Activated naive CD4-positive, alpha-beta T cell treated with anti-CD3 and anti-CD28 coated beads, Interleukin-2, amount 10 ng/mL, durations not matched to agents 7 days and 5 days (primary cell): ENCODE data around the gene PRPH2.
A peak's percentile ranks its signal among the peaks of the same experiment; 100 is the strongest.
"Not testable (repeated sequence)": the region's sequence is repeated elsewhere in the genome, so short reads cannot be mapped to it uniquely, and the experiment has no call there.

Experiments used
- CTCF ChIA-PET: fragments of 350-600 bp; sonication (Branson Sonifier 250); formaldehyde crosslinking; loops from one replicate; lab custom pipeline; 2021; ENCODE audit warnings: antibody characterized with exemption; lab: Charles Lee
- DNase-seq: peaks from one replicate; pipeline ENCODE4 v3.0.0-alpha.2; 2020
- H3K27ac Mint-ChIP-seq: one replicate; pipeline ENCODE4 v1.8.0; 2021; ENCODE audit warnings: mild to moderate bottlenecking, moderate library complexity, mixed read lengths
- H3K27me3 Mint-ChIP-seq: one replicate; pipeline ENCODE4 v1.8.0; 2021; ENCODE audit warnings: mild to moderate bottlenecking, mixed read lengths
- H3K36me3 Mint-ChIP-seq: one replicate; pipeline ENCODE4 v1.8.0; 2021; ENCODE audit warnings: mixed read lengths
- H3K4me1 Mint-ChIP-seq: one replicate; pipeline ENCODE4 v1.8.0; 2021; ENCODE audit warnings: mixed read lengths
- H3K4me3 Mint-ChIP-seq: one replicate; pipeline ENCODE4 v1.8.0; 2021; ENCODE audit warnings: mild to moderate bottlenecking, moderate library complexity, mixed read lengths
- H3K9me3 Mint-ChIP-seq: one replicate; pipeline ENCODE4 v1.8.0; 2021; ENCODE audit warnings: mixed read lengths

PRPH2 gene

DNA sequence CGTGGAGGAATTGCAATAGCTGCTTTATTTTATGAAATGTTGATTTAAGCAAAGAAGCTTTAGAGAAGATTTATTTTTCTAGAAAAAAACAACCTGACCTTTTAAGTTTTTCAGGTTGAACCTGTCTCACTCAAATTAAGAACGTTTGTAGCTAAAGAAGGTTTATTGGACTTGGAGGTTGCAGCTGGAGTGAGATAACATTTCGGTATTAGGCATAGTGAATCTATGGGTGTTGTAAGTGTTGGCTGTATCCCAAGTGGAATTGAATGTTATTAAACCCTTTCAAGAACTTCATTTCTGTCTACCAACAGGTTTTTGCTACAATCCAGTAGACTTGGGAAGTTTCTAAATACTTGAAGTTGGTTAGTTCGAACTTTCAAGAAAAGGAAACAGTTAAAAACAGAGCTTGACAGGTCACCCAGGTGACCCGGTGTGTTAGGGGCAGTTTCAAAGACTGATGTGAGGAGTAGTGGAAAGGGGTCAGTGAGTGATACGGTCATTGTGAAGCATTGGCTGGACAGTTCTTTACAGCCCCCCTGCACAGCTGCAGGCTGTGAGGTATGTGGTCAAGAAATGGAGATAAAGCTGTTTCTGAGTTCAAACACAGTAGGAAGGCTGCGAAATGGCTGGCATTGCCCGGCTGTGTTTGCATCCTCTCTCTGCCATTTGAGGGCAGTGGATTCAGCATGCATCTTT is 26.0 kb upstream of the PRPH2 start:
- Mint-ChIP-seq H3K36me3 (peaks cover 30% of the 10 kb centered on the region), H3K27ac (peak overlapping the region; percentile 100), H3K9me3 (no peaks in the 10 kb centered on the region), H3K4me3 (peak overlapping the region; percentile 100), H3K4me1 (peaks cover 34% of the 10 kb centered on the region), H3K27me3 (peaks cover 3% of the 10 kb centered on the region)
- DNase-seq = no peak
- CTCF ChIA-PET = interaction anchor here (0.7 to 1.7 kb wide), 4 partner anchors 10 to 129 kb away, joined by 3 to 4 read pairs (median 3); no protein-coding TSS in a partner anchor

DNA sequence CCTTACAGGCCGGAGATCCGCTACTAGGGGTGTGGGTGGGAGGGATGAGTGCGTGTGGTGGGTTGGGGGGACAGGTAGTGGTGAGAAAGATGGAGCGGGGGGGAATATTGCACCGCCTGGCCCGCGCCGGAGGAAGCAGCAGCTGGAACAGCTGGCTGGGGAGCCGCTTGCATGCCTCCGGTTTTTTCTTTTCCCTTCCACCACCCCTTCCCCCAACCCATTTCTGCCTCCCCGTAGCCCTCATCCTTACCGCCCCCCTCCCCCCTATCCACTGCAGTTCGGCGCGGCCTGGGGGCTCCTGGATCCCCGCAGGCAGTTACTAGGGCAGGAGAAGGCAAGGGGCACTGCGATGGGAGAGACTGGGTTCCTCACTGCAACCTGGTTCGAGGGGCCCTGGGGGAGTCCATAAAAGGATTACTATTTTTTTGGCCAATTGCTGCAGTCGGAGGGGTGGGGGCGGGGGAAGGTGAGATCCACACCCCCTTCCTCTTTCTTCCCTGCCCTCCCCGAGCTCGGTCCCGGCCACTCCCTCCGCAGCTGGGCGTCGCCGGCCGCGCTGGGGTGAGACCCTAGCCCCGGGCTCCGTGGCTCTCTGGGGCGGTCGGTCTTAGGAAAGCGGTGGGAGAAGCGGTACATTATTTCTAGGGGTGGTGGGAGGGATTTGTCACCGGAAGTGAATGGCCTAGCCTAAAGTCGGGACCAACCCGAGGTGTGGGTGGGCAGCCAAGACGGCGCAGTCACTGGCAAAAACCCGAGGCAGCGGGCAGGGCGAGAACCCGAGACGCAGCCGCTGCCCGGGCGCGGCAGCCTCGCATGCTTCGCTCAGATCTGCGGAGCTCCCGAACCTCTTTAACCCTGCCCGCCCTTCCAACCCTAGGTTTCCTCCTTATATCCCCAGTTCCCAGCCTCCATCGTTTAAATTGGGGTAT is 24.3 kb upstream of the PRPH2 start:
- peak; percentile 91 for DNase-seq
- peaks cover 29% of the 10 kb centered on the region for H3K36me3 Mint-ChIP-seq
- H3K27ac Mint-ChIP-seq = peak overlapping the region; percentile 100
- H3K9me3 Mint-ChIP-seq = no peaks in the 10 kb centered on the region
- peak overlapping the region; percentile 100 for H3K4me3 Mint-ChIP-seq
- peaks cover 3% of the 10 kb centered on the region for H3K27me3 Mint-ChIP-seq
- CTCF ChIA-PET = interaction anchor here (0.6 to 1.8 kb wide), 6 partner anchors 10 to 133 kb away, joined by 3 to 7 read pairs (median 4); partner anchors contain the start of gene RPL7L1
- peaks cover 39% of the 10 kb centered on the region for H3K4me1 Mint-ChIP-seq

DNA sequence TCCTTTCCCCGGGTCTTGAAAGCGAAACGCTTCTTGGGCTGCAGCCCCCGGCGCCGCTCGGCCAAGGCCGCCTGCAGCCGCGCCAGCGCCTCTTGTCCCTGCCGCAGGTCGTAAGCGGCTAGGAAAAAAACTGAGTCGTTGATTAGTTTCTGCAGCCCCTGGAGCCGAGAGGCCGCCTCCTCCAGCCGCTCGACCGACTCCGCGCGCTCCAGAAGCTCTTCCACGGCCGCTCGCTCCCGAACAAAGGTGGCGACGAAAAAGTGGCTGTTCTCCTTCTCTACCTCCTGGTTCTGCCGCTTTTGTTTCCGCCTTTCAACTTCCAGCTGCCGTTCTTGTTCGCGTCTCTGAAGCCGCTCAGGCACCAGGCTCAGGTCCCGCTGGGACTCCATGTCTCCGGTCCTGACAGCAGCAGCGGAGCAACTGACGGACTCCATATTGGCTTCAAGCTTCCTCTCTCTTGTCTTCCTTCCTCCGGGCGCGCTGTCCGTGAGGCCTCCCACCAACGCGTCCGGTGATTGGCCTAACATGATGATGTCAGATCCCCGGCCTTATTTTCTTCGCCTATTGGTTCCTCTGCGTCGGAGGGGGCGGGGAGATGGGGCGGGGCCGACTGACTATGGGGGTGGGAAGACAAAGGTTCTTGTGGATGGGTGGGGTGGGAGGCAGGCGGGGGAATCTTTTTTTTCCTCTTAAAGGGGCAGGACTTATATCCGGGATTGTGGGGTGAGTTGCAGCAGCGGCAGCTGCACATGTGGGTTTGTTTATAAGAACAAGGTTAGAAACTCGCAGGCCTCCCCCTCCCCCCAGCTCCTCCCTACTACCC is 23.5 kb upstream of the PRPH2 start, which contains the start of gene TBCC:
TBCC (minus strand) TSS at position 464 of the 823 bp plus-strand sequence; CDS start at position 434, 30 bp downstream.
- Mint-ChIP-seq H3K27me3 (peaks cover 10% of the 10 kb centered on the region), H3K4me3 (peak within 1 kb of the TSS; percentile 100), H3K27ac (peak within 1 kb of the TSS; percentile 100), H3K36me3 (peaks cover 29% of the 10 kb centered on the region), H3K9me3 (no peaks in the 10 kb centered on the region), H3K4me1 (peaks cover 35% of the 10 kb centered on the region)
- DNase-seq = peak; percentile 96
- CTCF ChIA-PET = interaction anchor here (0.6 to 1.8 kb wide), 8 partner anchors 9 to 198 kb away, joined by 3 to 7 read pairs (median 4); partner anchors contain the start of gene RPL7L1

DNA sequence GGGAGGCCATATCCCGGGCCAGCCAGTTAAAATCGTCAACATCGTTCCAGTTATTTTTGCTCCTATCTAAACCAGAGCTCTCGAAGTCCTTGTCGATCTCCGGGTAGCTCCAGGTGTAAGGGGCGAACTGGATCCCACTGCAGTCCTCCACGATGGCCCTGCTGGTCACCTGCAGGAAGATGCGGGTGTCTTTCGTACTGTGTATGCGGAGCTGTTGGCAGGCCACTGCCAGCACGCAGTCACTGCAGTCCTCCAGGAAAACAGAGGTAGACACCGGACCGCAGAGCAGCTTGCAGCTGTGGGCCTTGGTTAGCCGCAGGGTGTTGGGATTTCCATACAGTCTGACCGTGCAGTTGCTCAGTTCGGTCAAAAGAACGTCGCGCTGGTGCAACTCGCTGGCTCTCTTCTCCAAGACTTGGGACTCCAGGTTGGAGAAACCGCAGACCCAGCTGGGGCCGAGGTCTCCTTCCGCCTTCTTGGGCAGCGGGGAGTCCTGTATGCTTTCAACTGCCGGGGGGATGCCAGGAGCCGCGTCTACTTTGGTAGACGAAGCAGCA is 22.8 kb upstream of the PRPH2 start:
- no peaks in the 10 kb centered on the region for H3K9me3 Mint-ChIP-seq
- CTCF ChIA-PET = interaction anchor here (0.7 to 1.6 kb wide), 4 partner anchors 8 to 198 kb away, joined by 3 to 4 read pairs (median 4); partner anchors contain the start of gene RPL7L1
- peak; percentile 60 for DNase-seq
- peak overlapping the region; percentile 100 for H3K4me3 Mint-ChIP-seq
- H3K4me1 Mint-ChIP-seq = peaks cover 35% of the 10 kb centered on the region
- H3K27me3 Mint-ChIP-seq = peaks cover 15% of the 10 kb centered on the region
- H3K36me3 Mint-ChIP-seq = peaks cover 27% of the 10 kb centered on the region
- H3K27ac Mint-ChIP-seq = peak overlapping the region; percentile 100

DNA sequence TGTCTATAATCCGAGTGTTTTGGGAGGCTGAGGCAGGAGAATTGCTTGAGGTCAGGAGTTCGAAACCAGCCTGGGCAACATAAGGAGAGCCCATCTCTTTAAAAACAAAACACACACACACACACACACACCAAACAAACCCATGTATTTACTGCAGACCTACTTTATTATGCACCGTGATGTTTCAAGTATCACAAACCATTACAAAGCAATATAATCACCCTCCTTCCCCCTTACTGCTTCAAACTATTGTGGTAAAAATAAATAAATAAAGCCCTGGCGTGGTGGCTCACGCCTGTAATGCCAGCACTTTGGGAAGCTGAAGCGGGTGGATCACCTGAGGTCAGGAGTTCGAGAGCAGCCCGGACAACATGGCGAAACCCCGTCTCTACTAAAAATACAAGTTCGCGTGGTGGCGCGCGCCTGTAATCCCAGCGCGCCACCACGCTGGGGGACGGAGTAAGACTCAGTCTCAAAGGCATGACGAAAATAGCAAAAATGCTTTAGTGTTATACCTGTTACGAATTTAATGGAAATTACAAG is 22.0 kb upstream of the PRPH2 start:
- Mint-ChIP-seq H3K36me3 (peaks cover 26% of the 10 kb centered on the region), H3K27me3 (peaks cover 16% of the 10 kb centered on the region), H3K27ac (peak overlapping the region; percentile 16), H3K4me1 (peaks cover 35% of the 10 kb centered on the region), H3K4me3 (peak overlapping the region; percentile 100), H3K9me3 (no peaks in the 10 kb centered on the region)
- CTCF ChIA-PET = interaction anchor here (1.5 kb wide), 1 partner anchor 197 kb away, joined by 4 read pairs; no protein-coding TSS in a partner anchor
- no peak for DNase-seq

DNA sequence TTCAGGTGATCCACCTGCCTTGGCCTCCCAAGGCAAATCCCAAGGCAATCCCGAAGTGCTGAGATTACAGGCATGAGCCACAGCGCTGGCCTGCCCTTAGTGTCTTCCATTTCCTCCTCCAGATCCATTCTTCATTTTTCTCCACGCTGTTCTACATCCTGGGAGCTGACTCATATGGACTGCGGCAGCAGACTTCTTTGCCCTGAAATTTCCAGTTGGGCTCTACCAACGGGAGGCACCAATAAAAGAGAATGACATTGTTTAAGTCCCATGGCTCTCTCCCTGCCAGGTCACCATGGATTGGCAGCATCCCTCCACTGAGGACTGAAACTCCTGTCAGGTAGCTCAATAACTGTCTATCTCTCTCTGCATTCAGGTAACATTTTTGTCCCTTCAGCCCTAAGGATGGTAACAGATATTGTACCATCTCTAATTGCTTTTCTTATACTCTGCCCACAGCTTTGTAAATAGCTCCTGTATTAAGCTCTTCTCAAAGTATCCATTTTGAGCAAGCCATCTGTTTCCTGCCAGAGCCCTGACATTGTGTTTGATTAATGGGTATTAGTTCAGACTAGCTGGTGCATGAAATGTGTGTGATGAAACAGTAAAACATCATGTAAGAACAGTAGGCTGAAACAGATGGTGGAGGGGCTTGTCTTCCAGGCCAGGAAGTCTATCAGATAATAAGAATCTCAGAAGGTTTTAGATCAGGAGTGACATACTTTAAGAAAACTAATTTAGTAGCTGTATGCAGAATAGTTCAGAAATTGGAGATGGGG is 19.9 kb upstream of the PRPH2 start:
- CTCF ChIA-PET = interaction anchor here (0.7 to 1.4 kb wide), 2 partner anchors 11 to 149 kb away, joined by 3 to 4 read pairs; no protein-coding TSS in a partner anchor

DNA sequence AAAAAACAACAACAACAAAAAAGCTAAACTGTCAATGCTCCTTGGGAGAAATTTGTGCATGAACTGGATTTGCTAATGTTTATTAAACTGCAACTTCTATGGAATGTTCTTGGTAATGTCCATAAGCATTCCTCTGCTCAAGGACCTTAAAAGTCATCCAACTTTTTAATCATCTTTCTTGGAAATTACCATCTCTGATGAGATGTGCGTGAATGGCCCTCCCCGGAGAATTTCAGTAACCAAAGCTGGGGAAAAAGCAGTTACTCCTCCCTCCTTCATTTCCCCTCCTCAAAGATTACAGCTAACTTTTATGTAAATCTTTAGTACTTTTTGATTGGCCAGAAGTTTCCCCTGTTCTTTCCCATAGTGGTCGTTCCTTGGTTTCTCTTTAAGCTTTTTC is 18.3 kb upstream of the PRPH2 start:
- no peak for DNase-seq
- no peak overlapping the region for H3K27ac Mint-ChIP-seq
- CTCF ChIA-PET = interaction anchor here (1.1 to 1.2 kb wide), 2 partner anchors 10 to 78 kb away, joined by 3 read pairs; no protein-coding TSS in a partner anchor
- no peaks in the 10 kb centered on the region for H3K9me3 Mint-ChIP-seq
- H3K4me1 Mint-ChIP-seq = peaks cover 17% of the 10 kb centered on the region
- H3K4me3 Mint-ChIP-seq = no peak overlapping the region
- H3K36me3 Mint-ChIP-seq = peaks cover 14% of the 10 kb centered on the region
- peaks cover 37% of the 10 kb centered on the region for H3K27me3 Mint-ChIP-seq

More for the DNA sequence above, 19.9 kb upstream of the PRPH2 start:
- H3K36me3 Mint-ChIP-seq = peaks cover 16% of the 10 kb centered on the region
- H3K27me3 Mint-ChIP-seq = peaks cover 28% of the 10 kb centered on the region
- H3K27ac Mint-ChIP-seq = no peak overlapping the region
- H3K4me3 Mint-ChIP-seq = no peak overlapping the region
- DNase-seq = no peak
- H3K9me3 Mint-ChIP-seq = no peaks in the 10 kb centered on the region
- H3K4me1 Mint-ChIP-seq = peaks cover 19% of the 10 kb centered on the region

DNA sequence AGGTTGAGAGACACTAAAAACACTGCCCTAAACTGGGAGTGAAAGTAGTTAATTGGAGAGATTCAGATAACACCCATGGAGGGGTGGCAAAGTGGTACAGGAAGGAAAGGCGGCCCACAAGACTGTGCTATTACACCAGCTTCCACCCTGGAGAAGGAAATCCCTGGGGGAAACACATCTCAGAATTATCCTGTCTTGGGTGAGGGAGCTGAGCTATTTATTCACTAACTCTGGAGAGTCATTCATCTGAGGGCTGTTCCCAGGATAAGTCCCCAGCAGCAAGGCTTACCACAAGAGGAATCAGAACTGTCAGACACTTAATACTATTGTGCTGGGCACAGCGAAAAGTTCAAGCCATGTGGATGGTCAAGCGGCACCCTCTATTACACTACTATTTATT is 13.6 kb upstream of the PRPH2 start:
- Mint-ChIP-seq H3K4me1 (no peaks in the 10 kb centered on the region), H3K4me3 (no peak overlapping the region), H3K9me3 (no peaks in the 10 kb centered on the region), H3K27me3 (peaks cover 34% of the 10 kb centered on the region), H3K36me3 (no peaks in the 10 kb centered on the region), H3K27ac (no peak overlapping the region)
- no peak for DNase-seq
- CTCF ChIA-PET = interaction anchor here (1.0 kb wide), 1 partner anchor 10 kb away, joined by 4 read pairs; no protein-coding TSS in a partner anchor

DNA sequence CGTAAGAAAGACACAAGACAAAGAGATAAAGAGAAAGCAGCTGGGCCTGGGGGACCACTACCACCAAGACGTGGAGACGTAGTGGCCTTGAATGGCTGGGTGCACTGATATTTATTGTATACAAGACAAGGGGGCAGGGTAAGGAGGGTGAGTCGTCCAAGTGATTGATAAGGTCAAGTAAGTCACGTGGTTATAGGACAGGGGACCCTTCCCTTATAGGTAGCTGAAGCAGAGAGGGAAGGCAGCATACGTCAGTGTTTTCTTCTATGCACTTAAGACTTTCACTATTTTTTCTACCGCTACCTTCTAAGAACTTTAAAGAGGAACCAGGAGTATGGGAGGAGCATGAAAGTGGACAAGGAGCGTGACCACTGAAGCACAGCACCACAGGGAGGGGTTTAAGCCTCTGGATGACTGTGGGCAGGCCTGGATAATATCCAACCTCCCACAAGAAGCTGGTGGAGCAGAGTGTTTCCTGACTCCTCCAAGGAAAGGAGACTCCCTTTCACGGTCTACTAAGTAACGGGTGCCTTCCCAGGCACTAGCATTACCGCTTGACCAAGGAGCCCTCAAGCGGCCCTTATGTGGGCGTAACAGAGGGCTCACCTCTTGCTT is 11.6 kb upstream of the PRPH2 start:
- DNase-seq, H3K27ac Mint-ChIP-seq, H3K4me3 Mint-ChIP-seq, H3K9me3 Mint-ChIP-seq, H3K36me3 Mint-ChIP-seq, H3K4me1 Mint-ChIP-seq: not testable (repeated sequence)
- CTCF ChIA-PET = interaction anchor here (0.6 to 0.8 kb wide), 2 partner anchors 12 to 248 kb away, joined by 3 to 5 read pairs; no protein-coding TSS in a partner anchor
- H3K27me3 Mint-ChIP-seq = peaks cover 28% of the 10 kb centered on the region

DNA sequence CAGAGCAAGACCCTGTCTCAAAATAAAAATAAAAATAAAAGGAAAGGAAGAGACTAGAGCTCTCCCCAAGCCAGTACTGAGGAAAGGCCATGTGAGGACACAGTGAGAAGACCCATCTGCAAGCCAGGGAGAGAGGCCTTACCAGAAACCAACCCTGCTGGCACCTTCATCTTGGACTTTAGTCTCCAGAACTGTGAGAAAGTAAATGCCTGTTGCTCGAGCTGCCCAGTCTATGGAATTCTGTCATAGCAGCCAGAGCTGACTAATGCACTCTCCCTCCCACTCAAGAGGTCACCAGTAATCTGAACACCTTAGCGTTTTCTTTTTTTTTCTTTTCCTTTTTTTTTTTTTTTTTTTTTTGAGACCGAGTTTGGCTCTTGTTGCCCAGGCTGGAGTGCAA is 7.3 kb upstream of the PRPH2 start:
- CTCF ChIA-PET = interaction anchor here (0.6 to 1.7 kb wide), 5 partner anchors 11 to 557 kb away, joined by 3 to 5 read pairs (median 3); partner anchors contain the start of gene RPL7L1

DNA sequence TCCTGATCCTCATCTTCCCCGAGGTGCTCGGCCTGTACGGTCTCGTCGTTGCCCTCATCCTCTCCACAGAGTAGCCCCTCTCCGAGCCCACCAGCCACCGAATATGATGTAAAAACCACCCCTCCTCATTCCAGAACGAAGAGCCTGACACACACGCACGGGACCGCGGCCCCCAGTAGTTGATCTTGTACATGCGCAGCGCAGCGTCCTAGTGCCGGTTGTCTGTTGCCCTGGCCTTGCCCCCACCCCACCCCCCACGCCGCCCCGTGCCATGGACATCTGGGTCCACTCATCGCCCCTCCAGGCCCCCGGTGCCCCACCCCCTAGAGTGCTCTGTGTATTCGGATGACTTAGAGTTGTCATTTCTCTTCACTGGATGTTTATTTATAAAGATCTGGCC is 5.2 kb upstream of the PRPH2 start:
- peak overlapping the region; percentile 7 for H3K27ac Mint-ChIP-seq
- peaks cover 22% of the 10 kb centered on the region for H3K4me1 Mint-ChIP-seq
- CTCF ChIA-PET = interaction anchor here (1.0 to 4.1 kb wide), 8 partner anchors 21 to 176 kb away, joined by 4 to 55 read pairs (median 6); partner anchors contain the start of gene UBR2
- no peak for DNase-seq
- H3K27me3 Mint-ChIP-seq = peaks cover 17% of the 10 kb centered on the region
- no peaks in the 10 kb centered on the region for H3K9me3 Mint-ChIP-seq
- H3K36me3 Mint-ChIP-seq = peaks cover 3% of the 10 kb centered on the region
- no peak overlapping the region for H3K4me3 Mint-ChIP-seq

More for the DNA sequence above, 7.3 kb upstream of the PRPH2 start:
- no peaks in the 10 kb centered on the region for H3K9me3 Mint-ChIP-seq
- peaks cover 17% of the 10 kb centered on the region for H3K27me3 Mint-ChIP-seq
- H3K36me3 Mint-ChIP-seq = peaks cover 3% of the 10 kb centered on the region
- H3K27ac Mint-ChIP-seq = no peak overlapping the region
- H3K4me1 Mint-ChIP-seq = peaks cover 22% of the 10 kb centered on the region
- H3K4me3 Mint-ChIP-seq = no peak overlapping the region
- no peak for DNase-seq
